ENCODE measurements around the gene MEX3D.

GRCh38 chr19:1567848-1568227 is 287 bp downstream of the MEX3D start:
- no peak for TF ChIP-seq CTCF (conservative IDR thresholded peaks at IDR 0.05; ENCODE audit: low read length)
- TF ChIP-seq EZH2phosphoT487 (IDR thresholded peaks at IDR 0.05; ENCODE audit: borderline replicate concordance): no peak

Measured in Loucy (cell line).